ENCODE data around the gene KLHL6.

GRCh38 chr3:183455089-183455488 lies 100.4 kb downstream of the KLHL6 start:
- TF ChIP-seq EP300 (IDR thresholded peaks at IDR 0.05), result no peak
- TF ChIP-seq CTCF (IDR thresholded peaks at IDR 0.05), result no peak
- no peak for TF ChIP-seq POLR2A (IDR thresholded peaks at IDR 0.05)
- no peak for TF ChIP-seq POLR2AphosphoS5 (IDR thresholded peaks at IDR 0.05)

Data from sigmoid colon (tissue), 4 donors.